ENCODE data around the gene SLC7A14. TPM values are rescaled to one million over a fixed set of nuclear protein-coding genes. Genes with fewer than 3 reads are reported as not detected.

The SLC7A14 gene
- total RNA-seq, 1 donor from 2014 or later, result 0.07 TPM

DNA sequence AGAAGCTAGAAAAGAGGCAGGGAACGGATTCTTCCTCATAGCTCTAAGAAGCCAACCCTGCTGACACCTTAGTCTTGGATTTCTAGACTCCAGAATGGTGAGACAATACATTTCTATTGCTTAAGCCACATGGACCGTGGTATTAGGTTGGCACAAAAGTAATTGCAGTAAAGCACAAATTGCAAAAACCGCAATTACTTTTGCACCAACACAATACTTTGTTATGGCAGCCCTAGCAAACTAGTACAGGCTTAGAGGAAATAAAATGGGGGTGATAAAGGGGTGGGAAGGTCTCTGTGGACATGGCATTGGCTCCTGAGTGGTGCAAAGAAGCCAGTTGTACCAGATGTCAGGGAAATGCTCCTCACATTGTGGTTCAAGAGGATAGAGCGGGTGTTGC, 56.0 kb downstream of the SLC7A14 start:
- no peak overlapping the region for H3K27ac Mint-ChIP-seq (ENCODE audit: unreplicated experiment)
- no peak overlapping the region for H3K4me3 Mint-ChIP-seq
- TF ChIP-seq, protein P1, sequence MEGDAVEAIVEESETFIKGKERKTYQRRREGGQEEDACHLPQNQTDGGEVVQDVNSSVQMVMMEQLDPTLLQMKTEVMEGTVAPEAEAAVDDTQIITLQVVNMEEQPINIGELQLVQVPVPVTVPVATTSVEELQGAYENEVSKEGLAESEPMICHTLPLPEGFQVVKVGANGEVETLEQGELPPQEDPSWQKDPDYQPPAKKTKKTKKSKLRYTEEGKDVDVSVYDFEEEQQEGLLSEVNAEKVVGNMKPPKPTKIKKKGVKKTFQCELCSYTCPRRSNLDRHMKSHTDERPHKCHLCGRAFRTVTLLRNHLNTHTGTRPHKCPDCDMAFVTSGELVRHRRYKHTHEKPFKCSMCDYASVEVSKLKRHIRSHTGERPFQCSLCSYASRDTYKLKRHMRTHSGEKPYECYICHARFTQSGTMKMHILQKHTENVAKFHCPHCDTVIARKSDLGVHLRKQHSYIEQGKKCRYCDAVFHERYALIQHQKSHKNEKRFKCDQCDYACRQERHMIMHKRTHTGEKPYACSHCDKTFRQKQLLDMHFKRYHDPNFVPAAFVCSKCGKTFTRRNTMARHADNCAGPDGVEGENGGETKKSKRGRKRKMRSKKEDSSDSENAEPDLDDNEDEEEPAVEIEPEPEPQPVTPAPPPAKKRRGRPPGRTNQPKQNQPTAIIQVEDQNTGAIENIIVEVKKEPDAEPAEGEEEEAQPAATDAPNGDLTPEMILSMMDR (conservative IDR thresholded peaks at IDR 0.05), result no peak
- H3K9me3 Mint-ChIP-seq, result no peaks in the 10 kb centered on the region
- no peak for DNase-seq (ENCODE audit: low read depth, low spot score)
- H3K4me1 Mint-ChIP-seq, result no peaks in the 10 kb centered on the region
- H3K27me3 Mint-ChIP-seq (ENCODE audit: low read depth), result no peaks in the 10 kb centered on the region
- no peaks in the 10 kb centered on the region for H3K36me3 Mint-ChIP-seq (ENCODE audit: low read depth)

GRCh38 chr3:170529346-170529745, 56.5 kb downstream of the SLC7A14 start:
- no peak overlapping the region for H3K4me3 Mint-ChIP-seq
- no peak overlapping the region for H3K27ac Mint-ChIP-seq (ENCODE audit: unreplicated experiment)
- H3K27me3 Mint-ChIP-seq (ENCODE audit: low read depth), result no peaks in the 10 kb centered on the region
- no peaks in the 10 kb centered on the region for H3K9me3 Mint-ChIP-seq
- TF ChIP-seq, protein P1 (conservative IDR thresholded peaks at IDR 0.05), result no peak
- no peak for DNase-seq (ENCODE audit: low read depth, low spot score)
- no peaks in the 10 kb centered on the region for H3K4me1 Mint-ChIP-seq
- no peaks in the 10 kb centered on the region for H3K36me3 Mint-ChIP-seq (ENCODE audit: low read depth)

DNA sequence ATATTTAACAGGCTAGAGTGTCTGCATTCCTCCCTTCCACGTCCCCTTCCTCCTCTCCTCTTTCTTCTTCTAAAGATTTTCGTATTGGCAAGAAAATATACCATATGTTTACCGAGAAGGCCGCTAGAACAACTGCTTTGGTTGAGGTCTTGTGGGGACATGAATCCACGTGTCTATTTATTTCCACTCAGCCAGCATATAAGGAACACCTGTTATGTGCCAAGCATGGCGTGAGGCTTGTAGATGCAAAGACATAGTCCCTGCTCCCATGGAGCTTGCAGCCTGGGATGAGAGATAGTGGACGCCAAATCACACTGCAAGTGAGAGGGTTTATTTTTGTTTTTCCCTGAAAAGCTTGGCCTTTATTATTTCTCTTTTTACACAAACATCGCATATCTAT, 57.1 kb downstream of the SLC7A14 start:
- no peaks in the 10 kb centered on the region for H3K27me3 Mint-ChIP-seq (ENCODE audit: low read depth)
- no peaks in the 10 kb centered on the region for H3K4me1 Mint-ChIP-seq
- H3K4me3 Mint-ChIP-seq, result no peak overlapping the region
- H3K9me3 Mint-ChIP-seq, result no peaks in the 10 kb centered on the region
- no peak overlapping the region for H3K27ac Mint-ChIP-seq (ENCODE audit: unreplicated experiment)
- TF ChIP-seq, protein P1 (conservative IDR thresholded peaks at IDR 0.05), result no peak
- no peak for DNase-seq (ENCODE audit: low read depth, low spot score)
- no peaks in the 10 kb centered on the region for H3K36me3 Mint-ChIP-seq (ENCODE audit: low read depth)

DNA sequence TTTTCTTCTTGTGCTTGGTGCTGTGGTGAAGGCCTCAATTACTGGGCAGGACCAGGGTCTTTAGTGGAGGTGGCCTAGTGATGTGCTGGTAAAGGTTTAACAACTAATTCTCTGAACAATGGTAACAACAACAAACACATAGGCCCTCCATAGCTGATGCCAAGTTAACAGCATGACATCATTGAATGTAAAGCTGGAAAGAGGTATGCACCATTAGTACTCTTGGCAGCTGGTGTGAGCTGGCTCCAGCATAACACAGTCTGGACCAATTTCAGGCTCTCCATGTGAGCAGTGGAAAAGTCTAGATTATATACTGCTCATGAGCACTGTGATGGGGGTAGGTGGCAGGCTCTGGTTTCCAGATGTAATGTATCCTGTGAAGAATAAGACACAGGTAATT, 61.8 kb downstream of the SLC7A14 start:
- Mint-ChIP-seq H3K4me1 (no peaks in the 10 kb centered on the region), H3K27me3 (ENCODE audit: low read depth) (no peaks in the 10 kb centered on the region), H3K9me3 (no peaks in the 10 kb centered on the region), H3K36me3 (ENCODE audit: low read depth) (no peaks in the 10 kb centered on the region), H3K4me3 (no peak overlapping the region), H3K27ac (ENCODE audit: unreplicated experiment) (no peak overlapping the region)
- DNase-seq (ENCODE audit: low read depth, low spot score), result no peak
- TF ChIP-seq, protein P1 (conservative IDR thresholded peaks at IDR 0.05), result no peak

- DNase-seq (ENCODE audit: low read depth, low spot score), result no peak
- H3K27ac Mint-ChIP-seq (ENCODE audit: unreplicated experiment), result no peak overlapping the region
- no peaks in the 10 kb centered on the region for H3K9me3 Mint-ChIP-seq
- no peaks in the 10 kb centered on the region for H3K27me3 Mint-ChIP-seq (ENCODE audit: low read depth)
- no peak overlapping the region for H3K4me3 Mint-ChIP-seq
- H3K4me1 Mint-ChIP-seq, result no peaks in the 10 kb centered on the region
- TF ChIP-seq, protein P1 (conservative IDR thresholded peaks at IDR 0.05), result no peak
- no peaks in the 10 kb centered on the region for H3K36me3 Mint-ChIP-seq (ENCODE audit: low read depth)
Observed at GRCh38 chr3:170523248-170523647, 62.6 kb downstream of the SLC7A14 start.

- Mint-ChIP-seq H3K4me3 (no peak overlapping the region), H3K4me1 (no peaks in the 10 kb centered on the region), H3K27ac (ENCODE audit: unreplicated experiment) (no peak overlapping the region), H3K9me3 (no peaks in the 10 kb centered on the region), H3K36me3 (ENCODE audit: low read depth) (no peaks in the 10 kb centered on the region), H3K27me3 (ENCODE audit: low read depth) (no peaks in the 10 kb centered on the region)
- TF ChIP-seq, protein P1 (conservative IDR thresholded peaks at IDR 0.05), result no peak
- no peak for DNase-seq (ENCODE audit: low read depth, low spot score)
Observed at GRCh38 chr3:170522201-170522600, 63.7 kb downstream of the SLC7A14 start.

Measured in neural crest cell (in vitro differentiated cells).